ENCODE measurements around the gene DRD4.

Gene DRD4

GRCh38 chr11:616320-617198 is 20.5 kb upstream of the DRD4 start:
- H3K4me3 ChIP-seq (ENCODE audit: low read depth in 1 of 2, low read length in 1 of 2) = peak overlapping the region; percentile 86 to 97
- peak overlapping the region; percentile 92 for H3K27ac ChIP-seq
- no peak for TF ChIP-seq CTCF (IDR thresholded peaks at IDR 0.05)

GRCh38 chr11:617199-617911 is 19.7 kb upstream of the DRD4 start:
- H3K4me3 ChIP-seq (ENCODE audit: low read depth in 1 of 2, low read length in 1 of 2) = peak overlapping the region in 1 of 2 experiments; percentile 86
- H3K4me1 ChIP-seq (ENCODE audit: control insufficient read depth in 1 of 2, insufficient read depth in 1 of 2, low read depth in 1 of 2, low read length in 1 of 2) = peaks cover 31 to 32% of the 10 kb centered on the region in 2 experiments
- H3K27ac ChIP-seq = peak overlapping the region; percentile 92

More at GRCh38 chr11:616320-617198, 20.5 kb upstream of the DRD4 start:
- Histone ChIP-seq H3K36me3 (peaks cover 38% of the 10 kb centered on the region), H3K27me3 (no peaks in the 10 kb centered on the region), H3K4me1 (ENCODE audit: control insufficient read depth in 1 of 2, insufficient read depth in 1 of 2, low read depth in 1 of 2, low read length in 1 of 2) (peaks cover 31 to 32% of the 10 kb centered on the region in 2 experiments), H3K9me3 (no peaks in the 10 kb centered on the region)

GRCh38 chr11:617912-618682 is 19.0 kb upstream of the DRD4 start:
- H3K27me3 ChIP-seq = no peaks in the 10 kb centered on the region
- H3K27ac ChIP-seq = no peak overlapping the region
- peaks cover 31 to 32% of the 10 kb centered on the region in 2 experiments for H3K4me1 ChIP-seq (ENCODE audit: control insufficient read depth in 1 of 2, insufficient read depth in 1 of 2, low read depth in 1 of 2, low read length in 1 of 2)
- no peaks in the 10 kb centered on the region for H3K9me3 ChIP-seq
- H3K36me3 ChIP-seq = peaks cover 23% of the 10 kb centered on the region
- no peak overlapping the region for H3K4me3 ChIP-seq (ENCODE audit: low read depth in 1 of 2, low read length in 1 of 2)
- TF ChIP-seq CTCF (IDR thresholded peaks at IDR 0.05) = no peak

More at GRCh38 chr11:617199-617911, 19.7 kb upstream of the DRD4 start:
- Histone ChIP-seq H3K36me3 (peaks cover 30% of the 10 kb centered on the region), H3K9me3 (no peaks in the 10 kb centered on the region), H3K27me3 (no peaks in the 10 kb centered on the region)
- no peak for TF ChIP-seq CTCF (IDR thresholded peaks at IDR 0.05)

GRCh38 chr11:618856-619627 is 18.0 kb upstream of the DRD4 start:
- H3K36me3 ChIP-seq = peaks cover 14% of the 10 kb centered on the region
- H3K9me3 ChIP-seq = no peaks in the 10 kb centered on the region
- H3K27ac ChIP-seq = no peak overlapping the region
- no peak for TF ChIP-seq CTCF (IDR thresholded peaks at IDR 0.05)
- no peak overlapping the region for H3K4me3 ChIP-seq (ENCODE audit: low read depth in 1 of 2, low read length in 1 of 2)
- no peaks in the 10 kb centered on the region for H3K27me3 ChIP-seq
- peaks cover 26 to 28% of the 10 kb centered on the region in 2 experiments for H3K4me1 ChIP-seq (ENCODE audit: control insufficient read depth in 1 of 2, insufficient read depth in 1 of 2, low read depth in 1 of 2, low read length in 1 of 2)

Measured in neutrophil (primary cell).